HK-2 (cell line): ENCODE results near the gene CHRNA7.
"Not testable (repeated sequence)": the region's sequence is repeated elsewhere in the genome, so short reads cannot be mapped to it uniquely, and the experiment has no call there.

Experiments used
- DNase-seq: peaks from one replicate; pipeline ENCODE4 v3.0.0-alpha.2; 2018; ENCODE audit not compliant: unreplicated experiment

CHRNA7 gene

GRCh38 chr15:32193780-32194179 lies 163.5 kb downstream of the CHRNA7 start:
- DNase-seq = not testable (repeated sequence)

- DNase-seq = not testable (repeated sequence)
Measured at GRCh38 chr15:32196206-32196605, 165.9 kb downstream of the CHRNA7 start.

- DNase-seq = not testable (repeated sequence)
Measured at GRCh38 chr15:32198938-32199337, 168.6 kb downstream of the CHRNA7 start.

GRCh38 chr15:32209081-32209480 lies 178.8 kb downstream of the CHRNA7 start:
- DNase-seq = not testable (repeated sequence)

- DNase-seq = no peak
Measured at GRCh38 chr15:32218666-32219065, 188.4 kb downstream of the CHRNA7 start.
